ENCODE results near the gene SLC5A11.
"Not testable (repeated sequence)": the region's sequence is repeated elsewhere in the genome, so short reads cannot be mapped to it uniquely, and the experiment has no call there.

SLC5A11 gene

DNA sequence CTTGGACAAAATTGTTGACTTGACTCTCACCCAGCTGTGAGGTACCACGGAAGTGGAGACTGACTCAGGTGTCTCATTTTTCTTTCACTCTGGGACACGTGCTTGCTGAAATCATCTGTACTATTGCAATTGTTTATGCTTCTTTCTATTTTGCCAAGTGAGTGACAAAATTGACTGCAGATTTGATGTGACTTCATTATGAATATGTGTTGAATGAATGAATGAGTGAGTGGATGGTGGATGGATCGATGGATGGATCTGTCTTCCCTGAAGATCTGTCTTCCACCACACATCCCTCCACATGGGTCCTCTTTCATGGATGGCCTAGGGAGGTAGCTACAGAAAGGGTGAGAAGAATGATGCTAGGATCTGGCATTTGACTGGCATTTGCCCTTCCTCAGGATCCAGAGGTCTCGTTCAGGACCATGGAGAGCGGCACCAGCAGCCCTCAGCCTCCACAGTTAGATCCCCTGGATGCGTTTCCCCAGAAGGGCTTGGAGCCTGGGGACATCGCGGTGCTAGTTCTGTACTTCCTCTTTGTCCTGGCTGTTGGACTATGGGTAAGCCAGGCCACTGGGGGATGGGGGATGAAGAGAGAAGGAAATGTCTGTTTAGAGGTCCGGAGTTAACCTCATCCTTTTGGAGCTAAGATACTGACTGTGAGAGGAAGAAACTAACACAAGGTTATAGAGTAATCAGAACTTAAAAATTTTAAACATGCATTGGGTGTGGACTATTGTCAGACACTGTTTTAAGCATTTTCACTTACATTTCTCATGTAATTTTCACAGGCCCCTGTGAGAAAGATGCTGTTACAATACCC is 12.7 kb downstream of the SLC5A11 start:
- DNase-seq (ENCODE audit: low spot score): peak; percentile 36

GRCh38 chr16:24861461-24861860 is 15.7 kb downstream of the SLC5A11 start:
- no peak for DNase-seq (ENCODE audit: low spot score)

GRCh38 chr16:24863582-24864437 is 18.0 kb downstream of the SLC5A11 start:
- no peak for DNase-seq (ENCODE audit: low spot score)

- DNase-seq (ENCODE audit: low spot score): no peak
Observed at GRCh38 chr16:24869033-24869432, 23.3 kb downstream of the SLC5A11 start.

DNA sequence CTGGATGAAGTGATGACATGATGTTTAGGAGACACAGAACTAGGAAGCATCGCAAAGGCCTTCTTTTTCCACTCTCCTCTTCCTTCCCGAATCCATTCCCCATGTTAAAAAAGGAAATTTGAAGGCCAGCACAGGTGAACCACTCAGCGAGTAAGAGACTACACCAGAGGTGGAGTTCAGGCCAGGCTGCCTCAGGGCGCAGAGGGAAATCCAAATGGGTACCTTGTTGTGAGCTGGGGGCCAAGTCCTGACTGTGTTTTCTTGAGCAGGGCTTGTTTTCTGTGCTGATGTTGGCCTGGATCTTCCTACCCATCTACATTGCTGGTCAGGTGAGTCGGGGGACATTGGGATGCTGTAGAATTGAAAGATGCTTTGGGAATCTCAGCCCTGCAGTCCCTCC is 26.1 kb downstream of the SLC5A11 start:
- no peak for DNase-seq (ENCODE audit: low spot score)

GRCh38 chr16:24873028-24873427 is 27.3 kb downstream of the SLC5A11 start:
- DNase-seq (ENCODE audit: low spot score): no peak

DNA sequence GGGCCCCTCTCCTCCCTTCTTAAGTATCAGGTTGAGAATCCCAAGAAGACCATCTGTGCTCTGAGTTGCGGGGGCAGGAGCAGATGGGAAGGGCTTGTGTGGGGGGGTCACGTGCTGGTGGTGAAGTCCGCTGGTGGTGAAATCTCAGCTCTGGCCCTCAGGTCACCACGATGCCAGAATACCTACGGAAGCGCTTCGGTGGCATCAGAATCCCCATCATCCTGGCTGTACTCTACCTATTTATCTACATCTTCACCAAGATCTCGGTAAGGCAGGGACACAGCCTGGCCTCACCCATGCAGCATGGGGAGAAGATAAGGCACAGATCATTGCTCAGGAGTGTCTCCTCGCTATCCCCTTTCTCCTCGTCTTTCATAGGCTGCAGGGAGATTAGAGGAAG is 29.7 kb downstream of the SLC5A11 start:
- no peak for DNase-seq (ENCODE audit: low spot score)

DNA sequence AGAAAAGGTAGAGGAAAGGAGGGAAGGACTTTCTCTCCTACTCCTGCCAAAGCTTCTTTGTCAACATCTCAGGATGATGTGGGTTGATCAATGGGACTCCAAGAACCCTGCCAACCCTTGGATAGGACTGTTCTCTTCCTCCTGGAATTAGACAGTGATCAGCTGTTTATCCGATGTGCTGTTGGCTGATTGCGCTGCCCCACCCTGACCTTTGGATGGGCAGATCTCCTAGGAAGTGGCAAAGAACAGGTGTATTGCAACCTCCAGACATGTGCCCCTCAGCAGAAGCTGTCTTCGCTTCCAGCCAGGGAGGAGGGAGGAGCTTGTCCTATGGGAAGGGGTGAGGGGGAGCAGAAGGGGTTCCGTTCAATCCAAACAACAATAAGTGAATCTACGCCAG is 30.5 kb downstream of the SLC5A11 start:
- no peak for DNase-seq (ENCODE audit: low spot score)

- DNase-seq (ENCODE audit: low spot score): no peak
Observed at GRCh38 chr16:24879684-24880083, 33.9 kb downstream of the SLC5A11 start.

- no peak for DNase-seq (ENCODE audit: low spot score)
Observed at GRCh38 chr16:24883714-24884151, 38.0 kb downstream of the SLC5A11 start.

- no peak for DNase-seq (ENCODE audit: low spot score)
Observed at GRCh38 chr16:24887472-24887871, 41.7 kb downstream of the SLC5A11 start.

- DNase-seq (ENCODE audit: low spot score): no peak
Observed at GRCh38 chr16:24890746-24891145, 45.0 kb downstream of the SLC5A11 start.

DNA sequence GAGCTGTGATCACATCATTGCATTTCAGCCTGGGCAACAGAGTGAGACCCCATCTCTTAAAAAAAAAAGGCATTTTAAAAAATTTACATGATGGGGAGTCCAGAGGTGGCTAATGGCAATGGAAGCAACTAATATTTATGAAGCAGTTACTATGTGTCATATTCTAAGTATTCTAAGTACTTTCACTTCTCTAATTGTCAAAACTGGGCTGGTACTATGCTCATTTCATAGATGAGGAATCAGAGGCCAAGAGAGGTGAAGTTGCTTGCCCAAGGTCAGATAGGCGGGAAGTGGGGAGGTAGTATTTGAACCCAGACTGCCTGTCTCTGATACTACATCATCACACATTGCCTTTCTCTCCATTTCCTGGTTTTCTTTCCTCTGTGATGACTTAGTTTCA is 50.7 kb downstream of the SLC5A11 start:
- DNase-seq (ENCODE audit: low spot score): no peak

DNA sequence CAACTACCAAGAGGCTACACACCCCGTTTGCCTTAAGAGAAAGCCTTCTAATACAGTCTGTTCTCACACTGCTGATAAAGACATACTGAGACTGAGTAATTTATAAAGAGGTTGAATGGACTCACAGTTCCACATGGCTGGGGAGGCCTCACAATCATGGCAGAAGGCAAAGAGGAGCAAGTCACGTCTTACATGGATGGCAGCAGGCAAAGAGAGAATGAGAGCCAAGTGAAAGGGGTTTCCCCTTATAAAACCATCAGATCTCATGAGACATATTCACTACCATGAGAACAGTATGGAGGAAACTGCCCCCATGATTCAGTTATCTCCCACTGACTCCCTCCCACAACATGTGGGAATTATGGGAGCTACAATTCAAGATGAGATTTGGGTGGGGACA is 51.8 kb downstream of the SLC5A11 start:
- not testable (repeated sequence) for DNase-seq (ENCODE audit: low spot score)

DNA sequence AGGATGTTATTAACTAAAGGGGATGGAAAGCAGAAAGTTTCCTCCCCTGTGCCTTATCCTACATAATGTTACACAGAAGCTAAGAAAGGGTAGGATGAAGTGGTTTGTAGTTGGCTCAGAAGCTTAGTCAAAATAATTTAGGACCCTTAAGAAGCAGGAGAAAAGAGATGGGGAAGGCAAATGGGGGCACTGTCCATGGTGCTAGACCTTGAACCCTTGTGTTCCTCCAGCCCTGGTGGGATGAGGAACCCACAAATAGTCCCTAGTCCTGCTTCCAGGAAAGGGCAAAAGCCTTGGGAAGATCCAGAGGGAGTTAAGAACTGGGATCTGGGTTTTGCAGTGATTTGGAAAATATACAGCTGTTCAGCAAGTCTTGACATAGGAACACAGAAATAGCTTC is 54.5 kb downstream of the SLC5A11 start:
- no peak for DNase-seq (ENCODE audit: low spot score)

GRCh38 chr16:24906199-24906808 is 60.5 kb downstream of the SLC5A11 start:
- DNase-seq (ENCODE audit: low spot score): no peak

- DNase-seq (ENCODE audit: low spot score): no peak
Observed at GRCh38 chr16:24906901-24907300, 61.1 kb downstream of the SLC5A11 start.

DNA sequence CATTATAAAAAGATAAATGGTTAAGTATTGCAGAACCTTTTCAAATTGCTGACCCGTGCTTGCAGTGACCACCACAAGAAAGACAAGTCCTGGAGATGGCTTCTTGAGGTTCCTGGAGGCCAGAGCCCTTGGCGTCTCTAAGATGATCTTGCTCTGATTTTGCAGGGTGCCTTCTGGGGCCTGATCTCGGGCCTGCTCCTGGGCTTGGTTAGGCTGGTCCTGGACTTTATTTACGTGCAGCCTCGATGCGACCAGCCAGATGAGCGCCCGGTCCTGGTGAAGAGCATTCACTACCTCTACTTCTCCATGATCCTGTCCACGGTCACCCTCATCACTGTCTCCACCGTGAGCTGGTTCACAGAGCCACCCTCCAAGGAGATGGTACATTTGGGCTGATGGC is 63.0 kb downstream of the SLC5A11 start:
- DNase-seq (ENCODE audit: low spot score): no peak

- no peak for DNase-seq (ENCODE audit: low spot score)
Observed at GRCh38 chr16:24909856-24910255, 64.1 kb downstream of the SLC5A11 start.

- no peak for DNase-seq (ENCODE audit: low spot score)
Observed at GRCh38 chr16:24915019-24915418, 69.3 kb downstream of the SLC5A11 start.

DNA sequence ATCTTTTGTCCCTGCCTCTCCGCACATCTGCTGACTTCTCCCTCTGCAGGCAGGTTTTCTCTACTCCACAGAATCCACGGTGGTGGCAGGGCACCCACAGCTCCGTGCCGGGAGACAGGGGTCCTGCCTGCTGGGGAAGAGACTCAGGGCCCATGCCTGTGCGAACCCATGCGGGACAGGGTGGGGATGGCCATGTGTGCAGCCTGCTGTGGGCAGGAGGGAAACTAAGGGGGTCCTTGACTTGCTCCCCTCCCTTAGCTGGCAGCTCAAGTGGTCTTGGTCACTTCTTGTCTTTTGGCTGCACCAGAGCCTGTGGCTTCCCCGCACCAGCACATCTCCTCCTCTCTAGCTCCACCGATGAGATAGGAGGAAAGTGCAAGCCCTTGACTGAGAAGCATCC is 69.8 kb downstream of the SLC5A11 start:
- no peak for DNase-seq (ENCODE audit: low spot score)

DNA sequence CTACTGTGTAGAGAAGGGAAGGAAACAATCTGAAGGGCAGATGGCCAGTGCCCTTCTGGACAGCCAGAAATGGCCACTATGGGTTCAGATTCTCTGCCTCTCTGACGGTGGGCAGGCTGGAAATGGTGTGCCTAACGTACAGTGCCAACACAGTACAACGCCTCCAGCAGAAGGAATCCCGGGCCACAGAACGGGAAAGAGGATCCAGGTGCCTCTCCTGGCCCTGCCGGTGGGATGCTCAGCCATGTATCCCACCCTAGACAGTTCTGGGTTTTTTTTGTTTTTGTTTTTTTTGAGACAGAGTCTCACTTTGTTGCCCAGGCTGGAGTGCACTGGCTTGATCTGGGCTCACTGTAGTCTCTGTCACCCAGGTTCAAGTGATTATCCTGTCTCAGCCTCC is 71.5 kb downstream of the SLC5A11 start:
- no peak for DNase-seq (ENCODE audit: low spot score)

GRCh38 chr16:24917891-24918290 is 72.1 kb downstream of the SLC5A11 start:
- DNase-seq (ENCODE audit: low spot score): no peak
